Measurements from ENCODE around the gene PHYKPL.

PHYKPL gene

DNA sequence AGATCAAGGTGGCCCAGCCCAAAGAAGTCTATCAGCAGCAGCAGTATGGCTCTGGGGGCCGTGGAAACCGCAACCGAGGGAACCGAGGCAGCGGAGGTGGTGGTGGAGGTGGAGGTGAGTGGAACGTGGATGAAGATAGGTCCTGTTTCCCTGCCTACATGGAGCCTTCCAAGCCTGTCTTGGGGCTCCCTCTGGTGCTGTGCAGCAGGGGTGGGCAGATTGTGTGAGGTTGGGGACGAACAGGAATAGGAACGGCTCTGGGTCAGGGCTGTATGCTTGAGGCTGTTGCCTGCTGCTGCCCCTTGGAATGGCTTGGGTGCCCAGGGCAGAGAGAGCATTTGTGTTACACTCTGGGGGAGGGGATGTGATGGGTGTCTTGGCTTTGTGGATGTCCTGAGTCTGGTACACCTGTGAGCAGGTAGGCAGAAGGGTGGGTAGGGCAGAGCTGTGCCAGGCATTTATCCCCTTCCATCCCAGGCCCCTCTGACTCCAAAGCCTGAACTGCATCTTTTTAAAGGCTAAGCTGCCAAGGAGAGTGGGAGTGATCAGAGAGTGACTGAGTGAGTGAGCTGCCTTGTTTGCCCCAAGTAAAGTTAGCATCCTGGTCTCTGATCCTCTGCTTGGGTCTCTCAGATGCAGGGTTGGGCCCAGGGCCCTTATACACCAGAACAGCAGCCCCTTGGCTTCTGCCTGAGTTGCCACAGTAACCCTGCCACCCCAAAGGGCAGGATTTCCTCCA is 23.1 kb downstream of the PHYKPL start:
- H3K79me2 ChIP-seq (ENCODE audit: insufficient read depth, low read length): peaks cover 83% of the 10 kb centered on the region

DNA sequence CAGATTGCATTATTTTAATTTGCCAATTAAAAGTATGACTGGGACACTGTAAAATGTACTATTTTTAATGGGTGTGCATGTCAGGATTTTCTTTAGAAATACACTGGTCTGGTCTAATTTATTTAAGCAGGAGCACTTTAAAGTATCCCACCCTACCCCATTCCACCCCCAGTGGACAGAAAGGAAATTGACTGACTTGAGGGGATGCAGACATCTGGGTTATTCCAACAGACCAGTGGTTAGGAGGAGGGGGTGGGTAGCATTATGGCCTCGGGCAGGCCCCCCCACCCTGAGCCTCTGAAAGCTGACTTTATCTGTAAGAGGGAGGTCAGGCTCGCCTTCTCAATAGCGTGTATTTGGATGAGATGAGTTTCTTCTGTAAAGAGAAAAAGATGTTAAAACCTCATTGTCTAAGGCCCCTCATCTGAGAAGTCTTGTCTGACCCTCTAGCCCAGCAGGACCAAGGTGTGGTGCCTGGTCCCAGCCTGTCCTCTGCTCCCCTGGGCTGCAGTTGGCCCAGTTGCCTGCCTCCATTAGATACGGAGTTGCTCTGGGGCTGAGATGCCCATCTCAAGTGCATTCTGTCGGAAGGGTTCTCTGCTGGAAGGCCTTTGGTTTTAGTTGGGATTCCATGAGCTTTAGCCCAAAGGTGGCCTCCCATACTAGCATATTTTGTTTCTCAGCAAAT is 23.9 kb downstream of the PHYKPL start:
- H3K9me3 ChIP-seq (ENCODE audit: insufficient read depth, low read length, severe bottlenecking): no peaks in the 10 kb centered on the region
- no peak for TF ChIP-seq EZH2 (IDR thresholded peaks at IDR 0.05; ENCODE audit: borderline replicate concordance, low read depth, low read length, severe bottlenecking)
- TF ChIP-seq, protein P1, sequence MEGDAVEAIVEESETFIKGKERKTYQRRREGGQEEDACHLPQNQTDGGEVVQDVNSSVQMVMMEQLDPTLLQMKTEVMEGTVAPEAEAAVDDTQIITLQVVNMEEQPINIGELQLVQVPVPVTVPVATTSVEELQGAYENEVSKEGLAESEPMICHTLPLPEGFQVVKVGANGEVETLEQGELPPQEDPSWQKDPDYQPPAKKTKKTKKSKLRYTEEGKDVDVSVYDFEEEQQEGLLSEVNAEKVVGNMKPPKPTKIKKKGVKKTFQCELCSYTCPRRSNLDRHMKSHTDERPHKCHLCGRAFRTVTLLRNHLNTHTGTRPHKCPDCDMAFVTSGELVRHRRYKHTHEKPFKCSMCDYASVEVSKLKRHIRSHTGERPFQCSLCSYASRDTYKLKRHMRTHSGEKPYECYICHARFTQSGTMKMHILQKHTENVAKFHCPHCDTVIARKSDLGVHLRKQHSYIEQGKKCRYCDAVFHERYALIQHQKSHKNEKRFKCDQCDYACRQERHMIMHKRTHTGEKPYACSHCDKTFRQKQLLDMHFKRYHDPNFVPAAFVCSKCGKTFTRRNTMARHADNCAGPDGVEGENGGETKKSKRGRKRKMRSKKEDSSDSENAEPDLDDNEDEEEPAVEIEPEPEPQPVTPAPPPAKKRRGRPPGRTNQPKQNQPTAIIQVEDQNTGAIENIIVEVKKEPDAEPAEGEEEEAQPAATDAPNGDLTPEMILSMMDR (IDR thresholded peaks at IDR 0.05; ENCODE audit: borderline replicate concordance, extremely low read depth, low read length, poor library complexity, severe bottlenecking): peak; percentile 36
- H3K36me3 ChIP-seq (ENCODE audit: insufficient read depth, low read length): peaks cover 84% of the 10 kb centered on the region
- DNase-seq (no peak), ATAC-seq (ENCODE audit: insufficient read depth, low read depth) (no peak)
- H3K27ac ChIP-seq (ENCODE audit: low read length): no peak overlapping the region
- H2AFZ ChIP-seq (ENCODE audit: low read depth, low read length): no peak overlapping the region
- H3K9ac ChIP-seq (ENCODE audit: low read depth, low read length): no peak overlapping the region
- H3K4me2 ChIP-seq (ENCODE audit: insufficient read depth, low read length): peak overlapping the region; percentile 83; the same call in 1 of the 2 replicates
- H3K27me3 ChIP-seq (ENCODE audit: insufficient read depth, low read length, poor library complexity): no peaks in the 10 kb centered on the region
- peaks cover 84% of the 10 kb centered on the region for H4K20me1 ChIP-seq (ENCODE audit: insufficient read depth, low read length)
- peaks cover 84% of the 10 kb centered on the region for H3K79me2 ChIP-seq (ENCODE audit: insufficient read depth, low read length)
- no peak overlapping the region; a peak in 1 of 4 replicates for H3K4me3 ChIP-seq (ENCODE audit: low read depth in 1 of 2, low read length in 2 of 2)
- peaks cover 40% of the 10 kb centered on the region for H3K4me1 ChIP-seq (ENCODE audit: insufficient read depth, low read length)

More for the DNA sequence above, 23.1 kb downstream of the PHYKPL start:
- no peak overlapping the region for H3K4me3 ChIP-seq (ENCODE audit: low read depth in 1 of 2, low read length in 2 of 2)
- no peaks in the 10 kb centered on the region for H3K27me3 ChIP-seq (ENCODE audit: insufficient read depth, low read length, poor library complexity)
- H3K9ac ChIP-seq (ENCODE audit: low read depth, low read length): no peak overlapping the region
- H3K27ac ChIP-seq (ENCODE audit: low read length): no peak overlapping the region
- ATAC-seq (ENCODE audit: insufficient read depth, low read depth): no peak
- TF ChIP-seq, protein P1 (IDR thresholded peaks at IDR 0.05; ENCODE audit: borderline replicate concordance, extremely low read depth, low read length, poor library complexity, severe bottlenecking): peak; percentile 14
- TF ChIP-seq EZH2 (IDR thresholded peaks at IDR 0.05; ENCODE audit: borderline replicate concordance, low read depth, low read length, severe bottlenecking): no peak
- H3K36me3 ChIP-seq (ENCODE audit: insufficient read depth, low read length): peaks cover 92% of the 10 kb centered on the region
- H3K9me3 ChIP-seq (ENCODE audit: insufficient read depth, low read length, severe bottlenecking): no peaks in the 10 kb centered on the region
- H4K20me1 ChIP-seq (ENCODE audit: insufficient read depth, low read length): peaks cover 92% of the 10 kb centered on the region
- DNase-seq: no peak
- H3K4me2 ChIP-seq (ENCODE audit: insufficient read depth, low read length): peak overlapping the region; percentile 38; the same call in 1 of the 2 replicates
- no peak overlapping the region for H2AFZ ChIP-seq (ENCODE audit: low read depth, low read length)
- peaks cover 40% of the 10 kb centered on the region for H3K4me1 ChIP-seq (ENCODE audit: insufficient read depth, low read length)

DNA sequence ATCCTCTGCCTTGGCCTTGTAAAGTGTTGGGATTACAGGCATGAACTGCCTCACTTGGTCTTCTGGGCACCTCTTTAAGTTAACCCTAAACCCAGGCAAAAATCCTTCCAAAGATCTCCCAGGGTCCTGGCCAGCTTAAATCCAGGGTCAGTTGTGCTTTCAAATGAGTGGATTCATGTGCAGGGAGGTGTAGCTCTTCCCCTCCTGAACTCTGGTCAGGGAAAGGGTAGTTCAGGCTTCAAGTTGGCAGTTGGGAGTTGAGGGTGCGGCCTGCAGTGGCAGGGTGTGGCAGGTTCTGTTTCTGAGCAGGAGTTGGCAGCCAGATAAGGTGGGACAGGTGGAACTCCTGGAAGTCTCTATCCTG is 24.7 kb downstream of the PHYKPL start:
- H3K9me3 ChIP-seq (ENCODE audit: insufficient read depth, low read length, severe bottlenecking): no peaks in the 10 kb centered on the region
- no peaks in the 10 kb centered on the region for H3K27me3 ChIP-seq (ENCODE audit: insufficient read depth, low read length, poor library complexity)
- peaks cover 44% of the 10 kb centered on the region for H3K4me1 ChIP-seq (ENCODE audit: insufficient read depth, low read length)
- peak overlapping the region; percentile 83 for H3K4me2 ChIP-seq (ENCODE audit: insufficient read depth, low read length)
- peaks cover 76% of the 10 kb centered on the region for H3K36me3 ChIP-seq (ENCODE audit: insufficient read depth, low read length)
- TF ChIP-seq, protein P1 (IDR thresholded peaks at IDR 0.05; ENCODE audit: borderline replicate concordance, extremely low read depth, low read length, poor library complexity, severe bottlenecking): no peak
- TF ChIP-seq EZH2 (IDR thresholded peaks at IDR 0.05; ENCODE audit: borderline replicate concordance, low read depth, low read length, severe bottlenecking): no peak
- no peak overlapping the region for H2AFZ ChIP-seq (ENCODE audit: low read depth, low read length)
- H3K9ac ChIP-seq (ENCODE audit: low read depth, low read length): peak overlapping the region; percentile 99; the same call in 1 of the 2 replicates
- peak overlapping the region in 1 of 2 experiments; percentile 65; a peak in 1 of 4 replicates for H3K4me3 ChIP-seq (ENCODE audit: low read depth in 1 of 2, low read length in 2 of 2)
- H3K27ac ChIP-seq (ENCODE audit: low read length): 0 out of 2 replicates have a peak overlapping the region, but pooled peaks have one; percentile 5
- no peak for DNase-seq
- H4K20me1 ChIP-seq (ENCODE audit: insufficient read depth, low read length): peaks cover 77% of the 10 kb centered on the region
- ATAC-seq (ENCODE audit: insufficient read depth, low read depth): no peak
- H3K79me2 ChIP-seq (ENCODE audit: insufficient read depth, low read length): peaks cover 84% of the 10 kb centered on the region
